Tibial artery (tissue), 4 donors: Measurements from ENCODE around the gene NUDT1.
A peak's percentile ranks its signal among the peaks of the same experiment; 100 is the strongest.

ENCODE experiments used
- DNase-seq, 2 donors: peaks; one replicate each; pipeline ENCODE4 v3.0.0-alpha.2; 2019
- H3K27ac ChIP-seq, 2 donors: fragments of 200-600 bp; sonication (generic) in 1 of 2; 1 replicate in 1 of 2; 2 replicates in 1 of 2; pipeline ENCODE4 v1.5.1; 2018 to 2019; ENCODE audit warnings: mild to moderate bottlenecking in 1 of 2
- H3K27me3 ChIP-seq, 2 donors: fragments of 200-600 bp; sonication (generic) in 1 of 2; one replicate each; pipeline versions ENCODE4 v1.5.1 to v1.6.0; 2016 to 2019
- H3K36me3 ChIP-seq, 3 donors: fragments of 200-600 bp; sonication (generic) in 2 of 3; one replicate each; pipeline ENCODE4 v1.5.1; 2016 to 2019; ENCODE audit warnings: mild to moderate bottlenecking in 2 of 3
- H3K4me1 ChIP-seq, 4 donors: fragments of 200-600 bp; sonication (generic) in 2 of 4; 1 replicate in 3 of 4; 2 replicates in 1 of 4; pipeline ENCODE4 v1.5.1; 2016 to 2019
- H3K4me3 ChIP-seq, 2 donors: fragments of 200-600 bp; sonication (generic) in 1 of 2; 1 replicate in 1 of 2; 2 replicates in 1 of 2; pipeline ENCODE4 v1.5.1; 2018 to 2019; ENCODE audit warnings: mild to moderate bottlenecking in 2 of 2
- H3K9me3 ChIP-seq, 3 donors: fragments of 200-600 bp; sonication (generic) in 1 of 3; one replicate each; pipeline ENCODE4 v1.5.1; 2016 to 2019
- CTCF ChIP-seq, 2 experiments: fragments of 200-600 bp in 1 of 2; fragments of 450-650 bp in 1 of 2; IDR thresholded peaks; one replicate each; pipeline ENCODE4 v1.5.1; 2017 to 2019; ENCODE audit warnings: antibody characterized with exemption in 2 of 2, mild to moderate bottlenecking in 1 of 2, moderate library complexity in 1 of 2
- intact Hi-C: fragments of 100-400 bp; cut with DNase I; formaldehyde crosslinking; loops from one replicate; pipeline ENCODE4 v1.15.0; 2023; ENCODE audit warnings: low total_unique reads

NUDT1 gene

GRCh38 chr7:2199956-2200583 is 42.0 kb upstream of the NUDT1 start:
- no peaks in the 10 kb centered on the region for H3K27me3 ChIP-seq
- H3K27ac ChIP-seq = no peak overlapping the region
- no peak overlapping the region for H3K4me3 ChIP-seq
- DNase-seq = peak in 1 of 2 donors; percentile 48
- no peak for TF ChIP-seq CTCF (IDR thresholded peaks at IDR 0.05)
- H3K4me1 ChIP-seq = peaks cover 0 to 5% (median 3%) of the 10 kb centered on the region in 4 donors
- H3K36me3 ChIP-seq = peaks cover 29 to 62% (median 46%) of the 10 kb centered on the region in 3 donors
- peaks cover 0 to 9% (median 8%) of the 10 kb centered on the region in 3 donors for H3K9me3 ChIP-seq
- intact Hi-C loops = no loop called here

DNA sequence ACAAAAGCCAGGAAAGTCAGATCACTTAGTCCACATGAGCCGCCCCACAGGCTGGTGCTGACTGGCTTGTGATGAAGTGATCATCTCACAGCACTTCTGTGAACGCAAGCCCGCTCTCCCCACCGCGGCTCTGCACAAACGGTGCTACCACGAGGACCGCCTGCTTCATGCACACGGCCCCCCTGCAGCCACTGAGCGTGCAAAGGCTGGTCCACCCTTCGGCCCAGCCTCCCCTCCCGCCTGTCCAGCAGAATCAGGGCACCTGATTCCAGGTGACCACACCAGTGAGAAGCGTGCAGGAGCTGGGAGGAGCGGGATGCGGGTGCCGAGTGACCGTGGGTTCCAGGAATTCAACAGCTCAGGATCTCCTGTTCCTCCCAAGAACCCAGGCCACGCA is 41.4 kb upstream of the NUDT1 start:
- Histone ChIP-seq H3K27ac (no peak overlapping the region), H3K27me3 (no peaks in the 10 kb centered on the region), H3K4me3 (no peak overlapping the region), H3K36me3 (peaks cover 24 to 58% (median 42%) of the 10 kb centered on the region in 3 donors), H3K9me3 (peaks cover 0 to 5% (median 3%) of the 10 kb centered on the region in 3 donors), H3K4me1 (peaks cover 0 to 10% (median 5%) of the 10 kb centered on the region in 4 donors)
- intact Hi-C loops = no loop called here
- TF ChIP-seq CTCF (IDR thresholded peaks at IDR 0.05) = no peak
- no peak for DNase-seq

- no peak overlapping the region for H3K27ac ChIP-seq
- H3K4me3 ChIP-seq = no peak overlapping the region
- peaks cover 0 to 12% (median 5%) of the 10 kb centered on the region in 4 donors for H3K4me1 ChIP-seq
- H3K9me3 ChIP-seq = no peaks in the 10 kb centered on the region
- H3K27me3 ChIP-seq = no peaks in the 10 kb centered on the region
- H3K36me3 ChIP-seq = peaks cover 19 to 53% (median 36%) of the 10 kb centered on the region in 3 donors
- intact Hi-C loops = no loop called here
- DNase-seq = peak in 1 of 2 donors; percentile 48
- TF ChIP-seq CTCF (IDR thresholded peaks at IDR 0.05) = no peak
Observed at GRCh38 chr7:2201128-2201527, 40.9 kb upstream of the NUDT1 start.

GRCh38 chr7:2201686-2202360 is 40.2 kb upstream of the NUDT1 start:
- H3K27ac ChIP-seq = no peak overlapping the region

DNA sequence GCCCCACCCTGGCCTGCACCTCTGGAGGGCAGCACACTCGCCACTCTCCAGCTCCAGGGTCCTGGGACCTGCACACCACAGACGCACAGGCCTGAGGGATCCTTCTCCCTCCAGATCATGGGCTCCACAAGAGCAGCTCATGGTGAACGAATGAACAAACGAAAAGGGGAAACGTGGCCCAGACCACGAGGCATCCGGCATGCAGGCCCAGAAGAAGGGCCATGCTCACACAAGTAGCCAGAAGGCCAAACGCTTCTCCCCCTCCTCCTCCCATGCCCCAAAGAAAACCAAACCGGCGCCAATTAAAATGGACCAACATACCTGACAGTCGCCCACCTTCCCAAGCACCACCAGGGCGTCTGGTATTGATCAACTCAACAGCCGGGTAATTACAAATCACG is 39.7 kb upstream of the NUDT1 start:
- H3K27me3 ChIP-seq = no peaks in the 10 kb centered on the region
- intact Hi-C loops = no loop called here

More at GRCh38 chr7:2201686-2202360, 40.2 kb upstream of the NUDT1 start:
- Histone ChIP-seq H3K9me3 (no peaks in the 10 kb centered on the region), H3K36me3 (peaks cover 13 to 46% (median 29%) of the 10 kb centered on the region in 3 donors), H3K4me3 (no peak overlapping the region), H3K27me3 (no peaks in the 10 kb centered on the region), H3K4me1 (peaks cover 0 to 12% (median 5%) of the 10 kb centered on the region in 4 donors)
- intact Hi-C loops = no loop called here
- no peak for TF ChIP-seq CTCF (IDR thresholded peaks at IDR 0.05)
- peak; percentile 2 to 54 for DNase-seq

More for the DNA sequence above, 39.7 kb upstream of the NUDT1 start:
- DNase-seq = peak in 1 of 2 donors; percentile 3
- peaks cover 0 to 12% (median 5%) of the 10 kb centered on the region in 4 donors for H3K4me1 ChIP-seq
- H3K4me3 ChIP-seq = no peak overlapping the region
- peaks cover 13 to 43% (median 28%) of the 10 kb centered on the region in 3 donors for H3K36me3 ChIP-seq
- no peak for TF ChIP-seq CTCF (IDR thresholded peaks at IDR 0.05)
- no peak overlapping the region for H3K27ac ChIP-seq
- H3K9me3 ChIP-seq = no peaks in the 10 kb centered on the region
